Gastroesophageal sphincter (tissue), 4 donors: ENCODE measurements around the gene FGGY. TPM values are rescaled to one million over a fixed set of nuclear protein-coding genes. Genes with fewer than 3 reads are reported as not detected.

Experiments
- ATAC-seq: fragments of 150-250 bp; one replicate; pipeline ENCODE4 v1.9.1; 2016; ENCODE audit warnings: mild to moderate bottlenecking, moderate library complexity
- H3K27ac ChIP-seq, 4 donors: fragments of 200-600 bp; sonication (generic) in 3 of 4; 1 replicate in 3 of 4; 2 replicates in 1 of 4; pipeline ENCODE4 v1.5.1; 2016 to 2019
- H3K27me3 ChIP-seq: fragments of 200-600 bp; sonication (generic); one replicate; pipeline ENCODE4 v1.5.1; 2019
- H3K36me3 ChIP-seq, 2 donors: fragments of 200-600 bp; sonication (generic); one replicate each; pipeline ENCODE4 v1.5.1; 2019; ENCODE audit warnings: control low read depth in 1 of 2
- H3K4me1 ChIP-seq, 3 donors: fragments of 200-600 bp; sonication (generic); 1 replicate in 2 of 3; 2 replicates in 1 of 3; pipeline ENCODE4 v1.5.1; 2016 to 2019; ENCODE audit warnings: control low read depth in 2 of 3
- H3K4me3 ChIP-seq, 2 donors: fragments of 200-600 bp; sonication (generic); one replicate each; pipeline ENCODE4 v1.5.1; 2019; ENCODE audit warnings: mild to moderate bottlenecking in 1 of 2, moderate library complexity in 1 of 2
- H3K9me3 ChIP-seq, 3 donors: fragments of 200-600 bp; sonication (generic); one replicate each; pipeline ENCODE4 v1.5.1; 2017 to 2019; ENCODE audit warnings: control low read depth in 2 of 3
- EP300 ChIP-seq: sonication (generic); formaldehyde crosslinking; IDR thresholded peaks from one replicate; pipeline ENCODE4 v1.6.1; 2017; ENCODE audit warnings: antibody characterized with exemption, mild to moderate bottlenecking
- POLR2A ChIP-seq, 2 donors: fragments of 450-650 bp; IDR thresholded peaks; one replicate each; pipeline ENCODE4 v1.6.1; 2017; ENCODE audit warnings: antibody characterized with exemption in 2 of 2, mild to moderate bottlenecking in 2 of 2, moderate library complexity in 1 of 2
- POLR2AphosphoS5 ChIP-seq: sonication (generic); formaldehyde crosslinking; IDR thresholded peaks from one replicate; pipeline ENCODE4 v1.6.1; 2017; ENCODE audit warnings: antibody characterized with exemption
- small RNA-seq, 4 donors: library from RNA; depleted of rRNA; stranded (forward); fragments of <200 nt; gene quantifications; one replicate each; pipeline ENCODE3, GENCODE V24; 2016
- total RNA-seq, 4 donors: library from RNA; depleted of rRNA; stranded (reverse); fragments of >200 nt; gene quantifications; one replicate each; pipeline ENCODE4 v1.1.0, GENCODE V29; 2016
- TF ChIP-seq, protein P1 (sequence below), 4 experiments: fragments of 200-600 bp in 2 of 4; fragments of 450-650 bp in 2 of 4; sonication (generic) in 1 of 4; IDR thresholded peaks; one replicate each; pipeline ENCODE4 v1.5.1; 2017 to 2019; ENCODE audit warnings: antibody characterized with exemption in 4 of 4, mild to moderate bottlenecking in 2 of 4, moderate library complexity in 2 of 4

Gene FGGY
- total RNA-seq, 4 donors from 2014 or later = 19.0 to 29.6 (median 25.2) TPM

DNA sequence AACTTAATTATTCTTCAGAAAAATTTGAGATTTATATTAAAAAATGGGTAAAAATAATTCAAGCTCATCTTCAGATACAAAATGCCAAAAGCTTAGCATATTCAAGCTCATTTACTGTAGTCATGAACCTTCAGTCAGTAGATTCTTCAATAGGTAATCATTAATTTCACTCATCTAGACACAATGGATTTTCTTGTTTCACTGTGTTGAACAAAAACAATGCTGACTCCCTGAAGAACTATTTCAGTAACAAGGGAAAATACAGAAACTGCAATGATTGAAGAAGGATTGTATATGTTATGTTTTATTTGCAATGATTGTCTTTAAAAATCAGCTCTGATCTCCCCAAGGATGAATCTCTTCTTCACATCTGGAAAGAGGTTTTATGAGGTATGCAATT lies 508.7 kb downstream of the FGGY start:
- no peak for ATAC-seq
- H3K27me3 ChIP-seq = no peaks in the 10 kb centered on the region
- no peaks in the 10 kb centered on the region for H3K9me3 ChIP-seq
- H3K36me3 ChIP-seq = no peaks in the 10 kb centered on the region
- no peak for TF ChIP-seq EP300
- TF ChIP-seq POLR2A (IDR thresholded peaks at IDR 0.05) = no peak
- TF ChIP-seq, protein P1, sequence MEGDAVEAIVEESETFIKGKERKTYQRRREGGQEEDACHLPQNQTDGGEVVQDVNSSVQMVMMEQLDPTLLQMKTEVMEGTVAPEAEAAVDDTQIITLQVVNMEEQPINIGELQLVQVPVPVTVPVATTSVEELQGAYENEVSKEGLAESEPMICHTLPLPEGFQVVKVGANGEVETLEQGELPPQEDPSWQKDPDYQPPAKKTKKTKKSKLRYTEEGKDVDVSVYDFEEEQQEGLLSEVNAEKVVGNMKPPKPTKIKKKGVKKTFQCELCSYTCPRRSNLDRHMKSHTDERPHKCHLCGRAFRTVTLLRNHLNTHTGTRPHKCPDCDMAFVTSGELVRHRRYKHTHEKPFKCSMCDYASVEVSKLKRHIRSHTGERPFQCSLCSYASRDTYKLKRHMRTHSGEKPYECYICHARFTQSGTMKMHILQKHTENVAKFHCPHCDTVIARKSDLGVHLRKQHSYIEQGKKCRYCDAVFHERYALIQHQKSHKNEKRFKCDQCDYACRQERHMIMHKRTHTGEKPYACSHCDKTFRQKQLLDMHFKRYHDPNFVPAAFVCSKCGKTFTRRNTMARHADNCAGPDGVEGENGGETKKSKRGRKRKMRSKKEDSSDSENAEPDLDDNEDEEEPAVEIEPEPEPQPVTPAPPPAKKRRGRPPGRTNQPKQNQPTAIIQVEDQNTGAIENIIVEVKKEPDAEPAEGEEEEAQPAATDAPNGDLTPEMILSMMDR (IDR thresholded peaks at IDR 0.05) = no peak
- TF ChIP-seq POLR2AphosphoS5 = no peak
- H3K27ac ChIP-seq = no peak overlapping the region
- no peaks in the 10 kb centered on the region for H3K4me1 ChIP-seq
- no peak overlapping the region for H3K4me3 ChIP-seq

Small RNA genes lying within 50 kb of the gene (small RNA-seq; reads per million reads assigned to genes)
- 0 reads per million in 4 donors for gene MIR4711
